ENCODE results near the gene CXXC1.

- TF ChIP-seq CTCF (optimal IDR thresholded peaks at IDR 0.05 in 1 of 3, IDR thresholded peaks at IDR 0.05 in 1 of 3, conservative IDR thresholded peaks at IDR 0.05 in 1 of 3; ENCODE audit: extremely low read depth in 1 of 3, insufficient read depth in 2 of 3, low read length in 3 of 3) (no peak), EZH2 (IDR thresholded peaks at IDR 0.05; ENCODE audit: low read length) (no peak)
Measured at GRCh38 chr18:50280707-50281294, 6.7 kb downstream of the CXXC1 start.

All from keratinocyte (primary cell).